Renal pelvis (tissue), 4 donors: ENCODE results near the gene MTFR1L. TPM values are rescaled to one million over a fixed set of nuclear protein-coding genes. Genes with fewer than 3 reads are reported as not detected.

Experiments used
- DNase-seq: peaks from one replicate; pipeline ENCODE4 v3.0.0-alpha.2; 2013
- polyA plus RNA-seq, 3 donors: library from polyadenylated mRNA; unstranded; fragments of 120-200 nt; gene quantifications; one replicate each; pipeline ENCODE4 v1.2.1, GENCODE V29; 2013; ENCODE audit not compliant: insufficient read length in 3 of 3

Gene MTFR1L
- polyA plus RNA-seq, 3 donors: 86.2 to 120 (median 95.4) TPM

DNA sequence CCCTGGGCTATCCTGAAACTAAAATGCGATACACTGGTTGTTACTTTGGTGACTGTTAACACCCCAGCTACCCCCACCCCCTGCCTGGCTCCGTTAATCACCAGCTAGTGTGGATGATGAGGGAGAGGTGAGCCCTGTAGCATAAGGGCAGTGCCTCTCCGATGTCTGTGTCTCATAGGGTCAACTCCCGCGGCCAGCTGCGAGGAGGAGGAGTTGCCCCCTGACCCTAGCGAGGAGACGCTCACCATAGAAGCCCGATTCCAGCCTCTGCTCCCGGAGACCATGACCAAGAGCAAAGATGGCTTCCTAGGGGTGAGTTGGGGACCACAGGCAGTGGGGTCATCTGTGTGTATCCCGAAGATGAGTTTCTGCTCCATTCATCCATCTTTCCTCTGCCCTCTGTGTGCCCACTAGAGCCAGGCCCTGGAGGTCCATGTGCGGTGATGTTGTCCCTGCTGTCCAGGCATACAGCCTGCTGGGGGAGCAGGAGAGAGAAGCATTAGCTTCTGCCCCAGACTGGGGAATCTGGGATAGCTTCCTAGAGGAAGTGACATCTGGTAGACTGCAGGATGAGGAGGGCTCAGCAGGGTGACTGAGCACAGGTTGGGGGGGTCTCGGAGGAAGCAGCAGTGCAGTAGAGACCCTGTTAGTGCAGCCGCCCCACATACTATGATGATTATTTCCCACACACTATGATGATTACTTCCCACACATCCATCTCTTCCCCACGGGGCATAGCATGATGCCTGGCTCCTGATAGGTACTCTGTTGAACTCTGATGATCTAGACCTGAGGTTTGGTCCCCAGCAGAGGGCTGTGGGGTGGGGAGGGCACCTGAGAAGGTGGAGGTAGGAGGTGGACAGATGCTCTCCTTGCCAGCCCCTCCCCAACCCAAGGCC, 14.5 kb upstream of the MTFR1L start:
- DNase-seq: no peak

DNA sequence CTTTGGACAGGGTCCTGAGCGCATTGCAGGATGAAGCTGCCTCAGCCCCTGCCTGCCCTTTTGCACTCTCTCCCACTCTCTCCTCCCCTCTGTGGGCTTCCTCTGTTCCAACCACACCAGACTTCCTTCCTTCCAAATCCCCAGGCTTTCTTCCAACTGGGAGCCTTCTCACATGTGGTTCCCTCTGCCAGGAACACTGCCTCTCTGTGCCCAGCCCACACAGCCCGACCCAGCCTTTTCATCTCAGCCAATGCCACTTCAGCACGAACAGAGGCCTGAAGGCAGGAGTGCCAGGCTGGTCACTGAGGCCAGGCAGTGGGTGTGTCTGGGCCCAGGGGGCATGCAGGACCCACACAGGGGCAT, 13.9 kb upstream of the MTFR1L start:
- no peak for DNase-seq

DNA sequence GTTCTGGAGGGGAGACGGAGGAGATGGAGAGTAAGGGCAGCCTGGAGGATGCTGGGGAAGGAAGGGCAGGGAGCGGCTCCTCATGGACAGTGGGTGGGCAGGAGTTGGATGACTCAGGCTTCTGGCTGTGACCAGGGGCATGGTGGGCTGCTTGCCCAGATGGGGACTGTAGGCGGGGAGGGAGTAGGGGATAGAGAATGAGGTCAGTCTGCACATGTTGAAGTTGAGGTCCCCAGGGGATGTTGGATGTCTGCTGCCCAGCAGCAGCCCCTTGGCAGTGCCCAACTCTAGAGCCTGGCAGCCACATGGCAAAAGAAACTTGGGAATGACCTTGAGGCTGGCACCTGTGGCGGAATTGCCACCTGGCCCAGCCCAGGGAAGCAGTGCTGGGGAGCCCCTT, 13.3 kb upstream of the MTFR1L start:
- DNase-seq: no peak

DNA sequence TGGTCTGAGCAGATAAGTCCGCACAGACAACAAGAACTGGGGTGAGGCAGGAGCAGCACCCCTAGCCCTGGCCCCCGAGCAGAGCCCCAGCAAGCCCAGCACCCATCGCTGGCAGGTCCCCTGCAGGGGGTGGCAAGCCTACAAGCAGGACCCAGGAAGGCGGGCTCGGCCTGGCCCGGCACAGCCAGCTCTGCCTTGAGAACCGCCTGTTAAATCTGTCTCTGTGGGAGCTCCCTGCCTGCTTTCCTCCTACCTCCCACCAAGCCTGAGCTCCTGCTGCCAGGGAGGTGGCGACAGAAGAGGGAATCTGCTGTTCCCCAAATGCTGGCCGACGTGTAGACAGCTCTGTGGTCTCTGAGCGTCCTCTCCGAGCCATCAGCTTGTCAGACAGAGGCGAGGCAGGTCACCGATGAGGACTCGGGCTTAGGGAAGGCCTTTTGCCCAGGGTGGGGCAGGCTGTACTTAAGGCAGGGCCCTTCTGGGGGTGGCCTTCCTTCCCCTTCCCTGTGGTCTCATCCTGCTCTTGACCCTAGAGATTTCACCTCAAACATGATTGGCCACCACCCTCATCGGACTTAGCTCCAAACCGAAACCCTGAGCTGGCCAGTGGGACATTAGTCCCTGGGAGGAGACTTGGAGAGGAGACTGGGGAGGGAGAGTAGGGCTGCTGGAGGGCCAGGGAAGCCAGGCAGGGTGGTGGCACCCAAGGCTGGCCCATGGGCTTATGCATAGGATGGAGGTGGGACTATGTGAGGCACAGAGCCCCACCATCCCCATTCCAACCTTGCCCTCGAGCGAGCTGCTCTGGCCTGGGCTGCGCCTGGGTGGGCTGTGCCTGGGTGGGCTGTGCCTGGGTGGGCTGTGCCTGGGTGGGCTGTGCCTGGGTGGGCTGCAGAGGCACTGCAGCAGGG, 12.0 kb upstream of the MTFR1L start:
- DNase-seq: no peak

DNA sequence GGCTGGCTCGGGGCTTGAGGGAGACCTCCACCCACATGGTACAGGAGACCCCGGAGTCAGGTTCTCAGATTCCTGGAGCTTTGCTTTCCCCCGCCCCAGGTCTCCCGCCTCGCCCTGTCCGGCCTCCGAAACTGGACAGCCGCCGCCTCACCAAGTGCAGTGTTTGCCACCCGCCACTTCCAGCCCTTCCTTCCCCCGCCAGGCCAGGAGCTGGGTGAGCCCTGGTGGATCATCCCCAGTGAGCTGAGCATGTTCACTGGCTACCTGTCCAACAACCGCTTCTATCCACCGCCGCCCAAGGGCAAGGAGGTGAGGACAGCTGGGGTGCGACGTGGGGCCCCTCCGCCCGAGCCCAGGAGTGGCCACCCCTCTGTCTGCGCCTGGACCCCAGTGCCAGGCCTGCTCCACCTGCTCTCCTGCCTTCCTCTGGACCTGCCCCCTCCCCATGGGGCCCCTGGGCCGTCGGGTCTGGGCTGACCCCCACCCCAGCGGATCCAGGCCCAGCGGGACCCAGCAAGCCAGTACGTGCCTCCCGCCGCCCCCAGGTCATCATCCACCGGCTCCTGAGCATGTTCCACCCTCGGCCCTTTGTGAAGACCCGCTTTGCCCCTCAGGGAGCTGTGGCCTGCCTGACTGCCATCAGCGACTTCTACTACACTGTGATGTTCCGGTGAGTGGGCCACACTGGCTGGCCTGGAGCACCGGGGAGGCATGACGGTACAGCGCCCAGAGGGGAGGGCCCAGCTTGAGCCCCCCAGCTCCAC, 11.1 kb upstream of the MTFR1L start:
- DNase-seq: no peak

DNA sequence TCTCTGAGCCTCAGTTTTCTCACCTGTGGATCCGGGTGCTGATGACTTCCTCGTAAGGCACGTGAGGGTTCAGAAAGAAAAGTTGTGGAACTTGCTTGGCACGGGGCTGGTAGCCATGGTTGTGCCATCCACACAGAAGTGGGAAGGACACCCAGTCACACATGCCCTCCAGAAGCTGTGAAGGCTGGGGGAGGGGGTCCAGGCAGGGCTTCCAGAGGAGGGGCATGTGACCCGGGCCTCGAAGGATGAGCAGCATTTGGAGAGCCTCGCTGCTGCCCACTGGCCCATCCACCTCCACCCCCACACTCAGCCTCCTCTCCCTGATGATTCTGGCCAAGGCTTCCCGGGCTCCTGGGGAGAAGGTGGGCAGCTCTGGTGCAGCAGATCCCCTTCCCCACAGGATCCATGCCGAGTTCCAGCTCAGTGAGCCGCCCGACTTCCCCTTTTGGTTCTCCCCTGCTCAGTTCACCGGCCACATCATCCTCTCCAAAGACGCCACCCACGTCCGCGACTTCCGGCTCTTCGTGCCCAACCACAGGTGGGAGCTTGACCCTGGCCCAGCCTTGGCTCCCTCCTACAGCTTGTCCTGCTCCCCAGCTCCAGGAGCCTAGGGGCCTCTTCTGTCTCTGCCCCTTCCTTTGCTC, 10.3 kb upstream of the MTFR1L start:
- no peak for DNase-seq

DNA sequence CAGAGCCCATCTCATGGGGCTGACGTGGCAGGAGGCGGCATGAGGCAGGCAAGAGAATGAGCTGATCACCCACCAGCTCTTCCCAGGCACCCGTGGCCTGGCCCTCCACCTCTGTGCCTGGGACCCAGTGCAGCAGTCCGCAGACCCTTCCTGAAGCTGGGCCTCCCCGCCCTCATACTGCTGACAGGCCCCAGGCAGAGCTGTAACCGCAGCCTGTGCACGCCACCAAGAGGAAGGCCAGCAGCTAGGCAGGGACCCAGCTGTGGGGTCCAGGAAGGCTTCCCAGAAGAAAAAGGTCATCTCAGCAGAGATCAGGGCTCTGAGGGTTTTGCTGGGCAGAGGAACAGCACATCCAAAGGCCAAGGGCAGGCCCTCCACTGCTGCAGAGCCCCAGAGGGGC, 9.8 kb upstream of the MTFR1L start:
- no peak for DNase-seq

DNA sequence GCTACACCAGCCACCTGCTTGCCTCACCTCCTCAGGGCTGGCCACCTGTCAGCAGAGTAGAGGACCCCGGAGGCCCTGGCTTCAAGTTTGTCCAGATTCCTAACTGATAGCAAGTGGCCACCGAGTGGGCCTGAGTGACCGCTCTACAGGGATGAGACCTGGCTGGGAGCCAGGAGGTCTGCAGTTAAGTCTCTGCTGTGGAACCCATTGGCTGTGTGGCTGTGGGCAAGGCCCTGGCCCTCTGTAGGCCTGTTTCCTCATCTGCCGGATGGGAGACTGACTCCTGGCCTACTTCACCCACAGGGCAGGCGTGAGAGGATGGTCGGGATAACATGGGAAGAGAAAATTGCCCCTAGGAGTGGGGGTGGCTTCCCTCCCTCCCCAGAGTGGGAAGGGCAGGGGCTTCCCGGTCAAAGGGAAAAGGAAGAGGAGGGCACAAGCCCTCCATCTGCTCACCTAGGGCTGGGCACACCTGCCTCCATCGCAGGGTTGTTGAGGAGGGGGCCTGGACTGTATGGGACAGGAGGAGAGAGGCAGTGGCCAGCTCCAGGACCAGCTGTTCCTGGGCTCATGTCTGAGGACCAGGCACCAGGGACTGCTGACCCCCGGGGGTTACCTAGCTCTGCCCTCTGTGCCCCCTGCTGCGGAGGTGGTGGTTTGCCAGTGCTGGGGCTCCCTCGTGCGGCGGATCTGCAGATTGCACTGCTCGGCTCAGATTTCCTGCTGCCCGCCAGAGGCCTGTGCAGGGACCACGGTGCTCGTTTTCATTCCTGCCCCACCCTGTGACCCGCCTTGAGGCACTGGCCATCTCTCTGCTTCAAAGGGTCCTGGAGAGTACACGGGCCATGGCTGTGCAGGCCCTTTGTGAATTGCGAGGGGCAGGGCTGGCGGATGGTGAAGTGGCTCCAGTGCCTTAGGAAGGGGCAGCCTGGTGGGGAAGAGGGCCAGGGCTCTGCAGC, 9.1 kb upstream of the MTFR1L start:
- no peak for DNase-seq

DNA sequence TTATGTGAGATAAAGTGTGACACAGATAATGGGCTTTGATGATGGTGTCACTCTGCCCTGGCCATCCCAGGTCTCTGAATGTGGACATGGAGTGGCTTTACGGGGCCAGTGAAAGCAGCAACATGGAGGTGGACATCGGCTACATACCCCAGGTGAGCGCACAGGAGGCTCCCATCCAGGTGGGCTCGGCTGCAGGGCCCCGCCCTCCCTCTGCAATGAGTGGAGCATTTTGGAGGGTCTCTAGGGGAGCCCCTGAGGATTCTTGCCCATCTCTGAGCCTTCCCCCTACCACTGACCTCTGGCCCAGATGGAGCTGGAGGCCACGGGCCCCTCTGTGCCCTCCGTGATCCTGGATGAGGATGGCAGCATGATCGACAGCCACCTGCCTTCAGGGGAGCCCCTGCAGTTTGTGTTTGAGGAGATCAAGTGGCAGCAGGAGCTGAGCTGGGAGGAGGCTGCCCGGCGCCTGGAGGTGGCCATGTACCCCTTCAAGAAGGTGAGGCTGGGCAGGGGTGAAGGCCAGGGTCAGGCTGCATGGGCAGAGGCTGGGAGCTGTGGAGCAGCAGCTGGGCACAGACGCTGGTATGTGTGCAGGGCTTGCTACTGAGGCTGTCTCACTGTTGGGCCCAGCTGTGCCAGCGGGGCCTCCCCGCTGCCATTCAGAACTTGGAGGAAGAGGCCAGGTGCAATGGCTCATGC, 8.2 kb upstream of the MTFR1L start:
- DNase-seq: no peak

DNA sequence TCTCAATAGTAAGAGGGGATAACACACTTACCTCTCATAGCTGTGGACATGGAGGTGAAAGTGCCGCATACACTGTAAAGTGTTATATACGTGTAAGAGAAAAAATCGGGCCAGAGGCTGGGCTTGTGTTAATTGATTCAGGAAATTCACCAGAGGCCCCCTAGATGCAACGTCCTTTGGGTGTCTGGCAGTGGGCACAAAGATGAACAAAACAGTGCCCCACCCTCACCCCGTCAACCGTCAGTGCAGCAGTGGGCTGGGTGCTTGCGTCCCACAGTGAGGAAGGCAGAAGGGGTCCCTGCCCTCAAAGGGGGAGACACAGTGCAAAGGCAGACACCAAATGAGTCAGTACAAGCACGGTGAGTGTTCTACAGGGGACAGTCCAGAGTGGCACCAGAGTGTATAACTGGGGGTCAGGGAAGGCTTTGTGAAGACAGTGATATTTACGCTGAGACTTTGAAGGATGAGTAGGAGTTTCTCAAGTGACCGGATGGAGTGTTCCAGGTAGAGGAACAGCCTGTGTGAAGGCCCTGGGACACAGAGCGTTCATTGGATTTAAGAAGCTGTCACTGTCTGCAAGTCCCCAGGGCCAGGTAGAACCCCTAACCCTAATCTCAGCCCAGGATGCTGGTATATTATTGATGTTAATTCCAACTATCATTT, 6.6 kb upstream of the MTFR1L start:
- no peak for DNase-seq

DNA sequence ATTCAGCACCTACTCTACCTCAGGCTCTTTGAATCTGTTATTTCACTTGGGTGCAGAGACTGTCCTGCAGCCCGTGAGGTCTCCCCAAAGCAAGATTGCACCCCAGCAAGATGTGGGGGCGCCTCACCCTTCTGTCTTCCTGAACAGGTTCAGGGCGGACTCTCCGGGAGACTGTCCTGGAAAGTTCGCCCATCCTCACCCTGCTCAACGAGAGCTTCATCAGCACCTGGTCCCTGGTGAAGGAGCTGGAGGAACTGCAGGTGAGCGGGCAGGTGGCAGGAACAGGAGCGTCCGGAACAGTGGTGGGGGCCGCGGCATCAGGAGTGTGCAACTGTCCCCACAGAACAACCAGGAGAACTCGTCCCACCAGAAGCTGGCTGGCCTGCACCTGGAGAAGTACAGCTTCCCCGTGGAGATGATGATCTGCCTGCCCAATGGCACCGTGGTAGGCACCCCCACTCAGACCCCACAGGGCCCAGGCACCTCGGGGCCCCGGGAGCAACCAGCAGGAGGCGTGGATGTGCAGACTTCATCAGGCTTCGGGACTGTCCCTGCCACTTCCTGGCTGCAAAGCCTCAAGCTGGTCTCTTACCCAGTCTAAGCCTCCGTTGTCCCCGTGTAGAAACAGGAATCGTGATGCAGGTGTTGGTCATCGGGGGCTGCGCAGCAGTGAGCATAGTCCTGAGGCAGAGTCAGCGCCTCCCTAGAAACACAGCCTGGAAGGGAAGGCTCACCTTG, 5.9 kb upstream of the MTFR1L start:
- no peak for DNase-seq

DNA sequence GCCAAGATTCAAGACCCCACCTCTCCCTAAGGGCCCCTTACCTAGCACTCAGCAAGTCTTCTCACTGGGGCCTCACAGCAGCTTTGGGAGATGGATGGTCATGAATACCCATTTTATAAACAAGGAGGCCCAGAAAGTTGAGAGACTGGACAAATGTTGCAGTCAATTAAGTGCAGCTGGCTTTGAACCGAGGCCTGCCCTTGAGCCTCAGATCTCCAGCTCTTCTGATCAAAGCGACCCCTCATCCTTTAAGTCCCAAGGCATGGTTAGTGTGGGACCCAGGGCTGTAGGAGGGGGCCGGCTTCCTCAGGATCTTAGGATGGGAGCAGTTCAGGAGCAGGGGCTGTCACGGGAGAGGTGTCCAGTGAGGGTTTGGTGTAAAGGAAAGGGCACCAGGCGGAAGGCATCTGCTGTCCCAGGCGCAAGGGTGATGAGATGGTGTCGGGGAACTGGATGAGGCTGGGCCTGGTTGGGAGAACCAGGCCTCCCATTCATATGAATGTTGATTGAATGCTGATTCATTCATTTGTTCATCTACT, 5.1 kb upstream of the MTFR1L start:
- DNase-seq: no peak

DNA sequence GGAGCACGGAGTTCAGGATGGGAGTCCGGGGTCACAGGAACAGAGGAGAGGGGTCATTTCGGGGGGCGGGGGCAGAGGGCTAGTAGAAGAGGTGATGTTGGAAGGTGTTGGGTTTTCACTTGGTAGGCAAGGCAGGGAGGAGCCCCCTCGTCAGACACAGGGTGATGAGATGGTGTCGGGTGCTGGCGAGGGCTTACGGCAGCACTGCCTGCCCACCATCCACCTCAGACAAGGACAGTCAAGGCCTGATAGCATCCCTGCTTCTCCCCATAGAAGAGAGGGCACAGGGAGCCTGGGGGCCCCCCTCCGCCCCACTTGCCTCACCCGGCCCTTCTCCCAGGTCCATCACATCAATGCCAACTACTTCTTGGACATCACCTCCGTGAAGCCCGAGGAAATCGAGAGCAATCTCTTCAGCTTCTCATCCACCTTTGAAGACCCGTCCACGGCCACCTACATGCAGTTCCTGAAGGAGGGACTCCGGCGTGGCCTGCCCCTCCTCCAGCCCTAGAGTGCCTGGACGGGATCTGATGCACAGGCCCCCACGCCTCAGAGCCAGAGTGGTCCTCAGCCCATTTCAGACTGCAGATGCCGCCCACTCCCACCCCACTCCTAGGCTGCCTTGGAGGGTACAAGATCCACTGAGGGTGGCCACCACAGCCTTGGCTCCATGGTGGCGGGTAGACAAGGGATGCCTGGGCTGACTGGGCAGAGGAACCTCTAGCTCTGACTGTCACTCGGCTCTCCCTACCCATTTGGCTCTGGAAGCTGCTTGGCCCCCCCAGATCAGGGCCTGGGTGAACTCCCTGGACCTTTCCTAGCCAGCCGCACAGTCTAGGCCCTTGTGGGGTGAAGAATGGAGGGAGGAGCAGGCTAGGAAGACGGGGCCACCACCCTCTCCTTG, 4.3 kb upstream of the MTFR1L start:
- DNase-seq: no peak

DNA sequence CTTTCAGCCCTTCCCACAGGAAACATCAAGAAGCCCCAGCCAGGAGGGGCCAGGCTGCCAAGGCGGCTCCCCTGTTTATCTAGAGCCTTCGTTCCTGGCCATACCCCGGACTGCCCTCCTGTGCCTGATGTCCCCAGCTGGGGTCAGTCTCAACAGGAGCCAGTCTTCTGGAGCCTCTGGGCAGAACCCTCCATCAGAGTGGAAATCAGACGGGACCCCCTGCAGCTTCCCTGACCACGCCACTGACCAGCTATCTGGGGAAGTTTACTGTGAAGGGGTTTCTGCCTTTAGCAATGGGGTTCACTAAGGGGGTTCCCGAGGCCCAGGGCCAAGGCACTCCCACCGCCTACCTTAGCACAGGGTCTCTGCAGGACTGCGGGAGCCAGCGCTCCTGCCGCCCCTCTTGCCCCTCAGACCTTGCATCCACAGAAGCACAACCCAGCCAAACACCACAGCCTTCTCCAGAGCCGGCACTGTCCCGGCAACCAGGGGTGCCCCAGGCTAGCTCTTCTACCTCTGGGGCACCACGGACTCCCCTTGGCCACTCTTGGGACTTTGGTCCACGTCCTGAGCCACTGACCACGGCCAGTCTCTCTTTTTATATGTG, 3.5 kb upstream of the MTFR1L start:
- no peak for DNase-seq

DNA sequence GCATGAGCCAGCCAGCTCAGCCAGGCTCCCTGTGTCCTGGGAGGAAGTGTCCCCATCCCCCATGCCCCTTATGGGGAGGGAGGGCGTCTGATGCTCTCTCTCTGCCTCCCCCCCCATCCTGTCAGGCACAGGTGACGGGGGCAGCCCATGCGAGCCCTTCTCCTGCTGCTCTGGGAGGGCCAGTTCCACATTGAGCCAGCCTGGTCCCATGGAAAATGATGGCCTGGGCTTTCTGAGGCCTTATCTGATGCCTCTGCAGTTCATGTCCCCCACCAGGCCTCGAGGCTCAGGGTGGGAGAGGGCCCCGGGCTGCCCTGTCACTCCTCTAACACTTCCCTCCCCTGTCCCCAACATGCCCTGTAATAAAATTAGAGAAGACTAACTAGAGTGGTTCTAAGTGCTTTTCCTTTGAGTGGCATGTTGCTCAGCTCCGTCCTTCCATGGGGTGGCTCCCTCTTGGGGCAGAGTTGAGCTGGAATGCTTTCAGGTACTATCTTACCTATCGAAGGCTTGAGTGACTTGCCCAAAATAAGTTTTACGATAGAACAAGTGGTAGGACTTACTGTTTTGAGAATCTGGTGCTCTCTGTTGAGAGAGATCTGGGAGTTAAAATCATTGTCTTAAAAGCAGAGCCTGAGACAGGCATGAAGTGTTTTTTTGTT, 1.8 kb upstream of the MTFR1L start:
- no peak for DNase-seq

DNA sequence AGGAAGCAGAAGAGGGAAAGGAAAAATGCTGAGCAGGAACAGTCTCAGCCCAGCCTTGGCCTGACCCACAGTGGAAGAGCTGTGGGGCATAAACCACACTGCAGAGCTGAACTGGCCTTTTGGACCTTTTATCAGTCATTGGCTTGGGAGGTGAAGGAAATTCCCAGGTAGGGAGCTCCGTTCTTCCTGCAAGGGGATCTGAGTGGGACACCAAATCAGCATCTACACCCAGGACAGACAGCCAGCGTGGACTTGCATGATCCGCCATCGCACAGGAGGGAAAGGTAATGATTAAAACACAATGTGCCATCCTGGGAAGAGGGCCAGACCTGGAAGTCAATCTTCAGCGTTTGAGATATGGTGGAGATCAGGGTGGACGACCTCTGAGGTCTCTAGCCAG, 1.2 kb upstream of the MTFR1L start:
- no peak for DNase-seq
